ENCODE measurements around the gene GNG2. TPM values are rescaled to one million over a fixed set of nuclear protein-coding genes. Genes with fewer than 3 reads are reported as not detected.
A peak's percentile ranks its signal among the peaks of the same experiment; 100 is the strongest.

The GNG2 gene
- total RNA-seq, 3 donors from 2014 or later: 12.1 to 106 (median 15.1) TPM

DNA sequence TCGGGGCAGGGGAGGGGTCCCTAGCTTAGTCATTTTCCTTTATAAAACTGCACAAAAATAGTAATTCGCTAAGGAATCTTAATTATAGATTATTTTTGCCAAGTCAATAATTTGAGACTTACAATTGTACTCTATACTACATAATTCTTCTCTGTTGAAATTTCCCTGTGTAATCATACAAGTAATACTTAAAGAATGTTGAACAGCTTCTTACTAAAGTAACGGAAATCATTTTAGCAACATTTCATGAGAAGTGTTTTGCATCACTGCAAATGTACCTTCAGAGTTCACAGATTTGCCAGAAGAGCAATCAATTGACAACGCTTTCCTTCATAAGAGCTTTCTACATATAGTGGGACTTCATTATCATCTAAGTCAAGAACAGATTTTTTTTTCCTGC is 7.9 kb upstream of the GNG2 start:
- TF ChIP-seq POLR2A (IDR thresholded peaks at IDR 0.05) (no peak), CTCF (IDR thresholded peaks at IDR 0.05) (no peak)
- Histone ChIP-seq H3K27ac (no peak overlapping the region), H3K27me3 (no peaks in the 10 kb centered on the region), H3K9me3 (no peaks in the 10 kb centered on the region), H3K4me1 (no peaks in the 10 kb centered on the region), H3K4me3 (no peak overlapping the region), H3K36me3 (no peaks in the 10 kb centered on the region)
- intact Hi-C loops (cut with DNase I; ENCODE audit: low total_unique reads): no loop called here
- DNase-seq (ENCODE audit: low spot score in 2 of 2): no peak

DNA sequence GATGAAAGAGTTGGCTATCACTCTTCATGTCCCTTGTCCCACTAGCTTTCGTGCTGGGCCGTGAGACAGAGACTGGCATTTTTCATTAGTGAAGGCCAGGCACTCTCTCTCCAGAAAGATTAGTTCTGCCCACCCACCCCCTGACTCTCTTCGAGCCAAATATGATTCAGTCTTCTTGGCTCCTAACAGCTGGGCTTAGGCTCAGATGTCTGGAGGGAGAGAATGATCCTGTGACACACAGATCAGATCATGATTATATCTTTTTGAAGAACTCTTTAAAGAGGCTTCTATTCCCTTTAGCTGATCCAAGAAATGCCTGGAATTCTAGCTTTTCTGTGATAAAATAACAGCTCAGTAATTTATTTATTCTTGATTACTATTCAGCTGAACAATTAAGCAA is 5.2 kb upstream of the GNG2 start:
- Histone ChIP-seq H3K36me3 (no peaks in the 10 kb centered on the region), H3K4me1 (no peaks in the 10 kb centered on the region), H3K27me3 (no peaks in the 10 kb centered on the region), H3K9me3 (no peaks in the 10 kb centered on the region), H3K4me3 (no peak overlapping the region), H3K27ac (no peak overlapping the region)
- DNase-seq (ENCODE audit: low spot score in 2 of 2): no peak
- no peak for TF ChIP-seq CTCF (IDR thresholded peaks at IDR 0.05)
- TF ChIP-seq POLR2A (IDR thresholded peaks at IDR 0.05): no peak
- TF ChIP-seq POLR2AphosphoS5 (IDR thresholded peaks at IDR 0.05): no peak
- intact Hi-C loops (cut with DNase I; ENCODE audit: low total_unique reads): loop anchor here (1.0 kb wide), 1 partner anchor 27 kb away; no protein-coding TSS in a partner anchor

DNA sequence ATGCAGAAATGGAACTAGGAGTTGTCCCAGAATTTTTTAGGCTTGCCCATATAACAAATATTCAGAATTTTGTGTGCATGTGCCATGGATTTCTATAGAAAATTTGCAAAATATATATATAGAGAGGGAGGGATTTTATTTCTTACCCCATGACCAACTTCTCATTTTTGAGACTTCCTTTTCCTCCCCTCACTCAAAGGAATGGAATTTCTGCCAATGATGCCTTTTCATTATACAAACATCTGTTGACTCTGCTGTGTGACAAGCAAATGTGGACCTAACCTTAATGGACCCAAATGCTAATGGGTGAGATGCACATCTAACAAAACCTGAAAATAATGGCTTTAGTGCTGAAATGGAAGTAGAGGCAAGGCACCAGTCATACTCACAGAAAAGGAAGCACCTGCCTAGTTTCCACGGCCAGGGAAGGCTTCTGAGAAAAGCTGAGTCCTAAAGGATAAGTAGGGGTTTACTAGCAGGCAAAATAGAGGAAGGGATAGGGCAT is 3.6 kb upstream of the GNG2 start:
- Histone ChIP-seq H3K9me3 (no peaks in the 10 kb centered on the region), H3K4me3 (no peak overlapping the region), H3K36me3 (no peaks in the 10 kb centered on the region), H3K27me3 (no peaks in the 10 kb centered on the region), H3K4me1 (no peaks in the 10 kb centered on the region), H3K27ac (no peak overlapping the region)
- intact Hi-C loops (cut with DNase I; ENCODE audit: low total_unique reads): no loop called here
- TF ChIP-seq CTCF (IDR thresholded peaks at IDR 0.05) (no peak), POLR2AphosphoS5 (IDR thresholded peaks at IDR 0.05) (no peak), POLR2A (IDR thresholded peaks at IDR 0.05) (no peak)
- no peak for DNase-seq (ENCODE audit: low spot score in 2 of 2)

- no peak overlapping the region for H3K4me3 ChIP-seq
- no peaks in the 10 kb centered on the region for H3K27me3 ChIP-seq
- no peaks in the 10 kb centered on the region for H3K9me3 ChIP-seq
- intact Hi-C loops (cut with DNase I; ENCODE audit: low total_unique reads): no loop called here
- TF ChIP-seq POLR2A (IDR thresholded peaks at IDR 0.05): no peak
- no peak for TF ChIP-seq POLR2AphosphoS5 (IDR thresholded peaks at IDR 0.05)
- TF ChIP-seq CTCF (IDR thresholded peaks at IDR 0.05): no peak
- H3K36me3 ChIP-seq: no peaks in the 10 kb centered on the region
- no peaks in the 10 kb centered on the region for H3K4me1 ChIP-seq
- no peak overlapping the region for H3K27ac ChIP-seq
- DNase-seq (ENCODE audit: low spot score in 2 of 2): no peak
Observed at GRCh38 chr14:51859131-51859530, 1.3 kb upstream of the GNG2 start.

DNA sequence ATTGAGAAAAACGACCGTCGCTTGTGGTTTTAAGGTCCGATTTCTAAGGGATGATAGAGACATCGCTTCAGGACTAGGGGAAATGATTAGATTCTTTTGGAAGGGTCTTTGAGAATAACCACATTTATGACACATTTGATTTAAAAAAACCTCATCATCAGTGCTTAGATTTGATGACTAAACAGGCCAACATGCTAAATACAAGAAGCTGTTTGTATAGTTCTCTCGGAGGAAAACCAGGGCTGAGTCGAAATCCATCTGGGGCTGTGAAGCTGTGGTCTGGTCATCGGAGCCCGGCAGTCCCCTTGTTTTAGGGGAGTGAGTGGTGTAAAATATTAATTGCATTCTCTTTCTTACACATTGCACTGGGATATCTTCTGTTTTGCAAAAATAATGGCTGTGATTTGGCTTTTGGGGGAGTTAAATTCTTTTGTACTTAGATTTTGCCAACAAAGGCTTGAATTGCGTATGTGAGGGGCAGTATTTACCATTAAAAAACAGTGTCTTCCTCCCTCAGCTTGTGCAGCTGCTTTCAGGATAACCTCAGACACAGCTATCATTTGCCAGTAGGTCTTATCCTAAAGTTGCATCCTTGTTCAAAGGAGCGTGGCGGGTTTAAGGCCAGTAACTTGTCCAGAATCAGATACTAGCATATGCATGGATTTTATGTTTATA is 550 bp downstream of the GNG2 start:
- no peak for DNase-seq (ENCODE audit: low spot score in 2 of 2)
- Histone ChIP-seq H3K27ac (peak overlapping the region; percentile 4 to 62), H3K9me3 (no peaks in the 10 kb centered on the region), H3K27me3 (no peaks in the 10 kb centered on the region), H3K36me3 (no peaks in the 10 kb centered on the region), H3K4me3 (peak overlapping the region; percentile 50 to 65 (median 50)), H3K4me1 (no peaks in the 10 kb centered on the region)
- TF ChIP-seq POLR2A (IDR thresholded peaks at IDR 0.05) (no peak), CTCF (IDR thresholded peaks at IDR 0.05) (no peak), POLR2AphosphoS5 (IDR thresholded peaks at IDR 0.05) (no peak)
- intact Hi-C loops (cut with DNase I; ENCODE audit: low total_unique reads): no loop called here
